GM08714 (cell line): ENCODE measurements around the gene CCDC63.

ENCODE experiments used
- H3K4me3 ChIP-seq: fragments of 200-500 bp; sonication (Bioruptor generic); 2 replicates; pipeline ENCODE4 v1.5.1; 2014; ENCODE audit warnings: mild to moderate bottlenecking, low read length, inconsistent platforms
- ZNF274 ChIP-seq: IDR thresholded peaks from 2 replicates; pipeline ENCODE4 v1.6.1; 2012; ENCODE audit warnings: mild to moderate bottlenecking, low read depth, low read length

CCDC63 gene

DNA sequence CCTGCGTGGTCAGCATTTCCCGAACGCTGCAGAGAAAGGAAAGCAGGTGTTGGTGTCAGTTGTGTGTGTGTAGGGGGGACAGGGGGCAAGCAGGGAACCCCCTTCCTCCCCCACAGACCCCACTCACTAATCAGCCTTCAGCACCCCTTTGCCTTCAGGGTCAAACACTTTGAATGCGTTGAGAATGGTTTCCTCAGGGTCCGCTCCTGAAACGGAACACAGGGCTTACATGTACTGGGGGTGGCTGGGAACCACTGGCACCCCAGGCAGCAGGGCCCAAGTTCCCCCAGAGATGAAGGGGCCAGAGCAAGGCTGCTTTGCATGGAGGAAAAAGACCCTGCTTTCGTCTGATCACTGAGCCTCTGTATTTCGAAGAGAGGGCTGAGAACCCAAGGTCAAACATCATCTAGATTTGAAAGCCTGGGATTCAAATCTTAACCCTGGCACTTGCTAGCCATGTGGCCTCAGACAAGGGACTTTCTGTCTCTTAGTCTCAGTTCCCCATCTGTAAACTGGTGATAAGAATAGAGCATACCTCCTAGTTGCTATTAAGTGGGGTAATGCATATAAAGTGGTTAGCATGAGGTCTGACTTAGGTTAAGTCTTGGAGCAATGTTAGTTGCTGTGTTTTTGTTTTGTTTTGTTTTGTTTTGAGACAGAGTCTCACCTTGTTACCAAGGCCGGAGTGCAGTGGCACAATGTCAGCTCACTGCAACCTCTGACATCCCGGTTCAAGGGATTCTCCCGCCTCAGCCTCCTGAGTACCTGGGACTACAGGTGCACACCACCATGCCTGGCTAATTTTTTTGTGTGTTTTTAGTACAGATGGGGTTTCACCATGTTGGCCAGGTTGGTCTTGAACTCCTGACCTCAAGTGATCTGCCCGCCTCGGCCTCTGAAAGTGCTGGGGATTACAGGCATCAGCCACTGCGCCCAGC lies 66.6 kb downstream of the CCDC63 start:
- H3K4me3 ChIP-seq, result no peak overlapping the region; the same call in 1 of the 2 replicates
- no peak for TF ChIP-seq ZNF274

DNA sequence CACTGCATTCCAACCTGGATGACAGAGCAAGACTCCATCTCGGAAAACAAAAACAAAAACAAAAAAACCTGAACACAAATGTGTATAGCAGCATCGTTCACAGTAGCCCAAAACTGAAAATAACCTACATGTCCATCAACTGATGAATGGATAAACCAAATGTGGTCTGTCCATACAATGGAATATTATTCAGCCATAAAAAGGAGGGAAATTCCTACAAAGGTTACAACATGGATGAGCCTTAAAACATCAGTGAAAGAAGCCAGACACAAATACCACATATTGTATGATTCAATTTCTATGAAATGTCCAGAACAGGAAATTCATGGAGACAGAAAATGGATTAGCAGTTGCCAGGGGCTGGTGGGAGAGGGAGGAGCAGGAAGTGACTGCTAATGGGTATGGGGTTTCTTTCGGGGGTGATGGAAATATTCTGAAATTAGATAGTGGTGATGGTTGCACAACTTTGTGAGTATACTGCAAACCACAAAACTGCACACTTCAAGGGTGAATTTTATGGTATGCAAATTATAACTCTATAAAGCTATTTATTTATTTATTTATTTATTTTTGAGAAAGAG lies 69.6 kb downstream of the CCDC63 start:
- no peak for TF ChIP-seq ZNF274
- no peak overlapping the region for H3K4me3 ChIP-seq

DNA sequence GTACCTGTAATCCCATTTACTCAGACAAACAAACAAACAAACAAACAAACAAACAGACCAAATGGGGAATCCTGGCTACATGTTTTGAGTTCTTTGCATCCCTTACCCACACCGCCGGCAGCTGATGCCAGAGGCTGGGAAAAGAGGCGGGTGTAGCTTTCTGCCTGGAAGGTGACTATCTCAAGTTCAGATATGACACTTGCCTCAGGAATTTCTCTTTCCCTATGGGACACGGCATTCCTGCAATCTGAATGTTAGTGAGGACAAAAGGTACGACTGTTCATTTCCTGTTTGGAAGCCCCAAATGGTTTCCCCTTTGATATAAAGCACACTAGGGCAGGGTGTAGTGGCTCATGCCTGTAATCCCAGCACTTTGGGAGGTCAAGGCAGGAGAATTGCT lies 70.7 kb downstream of the CCDC63 start:
- H3K4me3 ChIP-seq, result no peak overlapping the region
- no peak for TF ChIP-seq ZNF274

DNA sequence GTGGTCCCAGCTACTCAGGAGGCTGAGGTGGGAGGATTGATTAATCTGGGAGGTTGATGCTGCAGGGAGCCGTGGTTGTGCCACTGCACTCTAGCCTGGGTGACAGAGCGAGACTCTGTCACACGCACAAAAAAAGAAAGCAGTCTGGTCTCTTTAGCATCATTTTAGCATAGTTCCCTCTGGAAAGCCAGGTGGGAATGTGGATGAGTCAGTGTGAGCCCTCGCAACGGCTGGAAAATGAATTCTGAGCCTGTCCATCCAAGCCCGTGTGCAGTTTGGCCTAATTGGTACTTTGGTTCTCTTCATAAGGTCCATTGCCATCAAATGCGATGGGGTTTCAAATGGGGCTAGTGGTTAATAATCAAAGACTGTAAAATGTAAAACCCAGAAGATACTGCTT lies 71.2 kb downstream of the CCDC63 start:
- H3K4me3 ChIP-seq, result no peak overlapping the region
- no peak for TF ChIP-seq ZNF274

GRCh38 chr12:110919720-110920119 lies 72.9 kb downstream of the CCDC63 start:
- no peak for TF ChIP-seq ZNF274
- H3K4me3 ChIP-seq, result no peak overlapping the region

- no peak within 1 kb of the TSS for H3K4me3 ChIP-seq
- TF ChIP-seq ZNF274, result no peak
Measured at GRCh38 chr12:110920324-110920910, 73.6 kb downstream of the CCDC63 start, which contains the start of gene MYL2. MYL2 (minus strand) TSS chr12:110920579; CDS start chr12:110920529, 50 bp downstream.

DNA sequence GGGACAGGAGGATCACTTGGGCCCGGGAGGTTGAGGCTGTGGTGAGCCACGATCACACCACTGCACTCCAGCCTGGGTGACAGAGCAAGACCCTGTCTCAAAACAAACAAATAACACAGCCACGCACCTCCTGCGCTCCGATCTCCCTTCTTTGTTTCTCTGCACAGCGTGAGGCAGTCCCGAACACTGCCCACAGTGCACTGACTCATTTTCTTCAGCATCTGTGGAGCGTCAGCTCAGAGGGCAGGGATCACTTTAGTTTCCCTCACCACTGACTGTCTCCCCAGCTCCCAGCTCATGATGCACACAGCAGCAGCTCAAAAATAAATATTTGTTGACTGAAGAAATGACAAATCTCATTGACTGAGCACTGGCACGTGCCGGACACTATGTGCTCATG lies 74.5 kb downstream of the CCDC63 start:
- no peak for TF ChIP-seq ZNF274

GRCh38 chr12:110922652-110923051 lies 75.9 kb downstream of the CCDC63 start:
- H3K4me3 ChIP-seq, result no peak overlapping the region
- no peak for TF ChIP-seq ZNF274

More for the DNA sequence above, 74.5 kb downstream of the CCDC63 start:
- H3K4me3 ChIP-seq, result no peak overlapping the region

GRCh38 chr12:110923192-110923591 lies 76.4 kb downstream of the CCDC63 start:
- no peak for TF ChIP-seq ZNF274
- no peak overlapping the region for H3K4me3 ChIP-seq

- TF ChIP-seq ZNF274, result no peak
- no peak overlapping the region for H3K4me3 ChIP-seq
Measured at GRCh38 chr12:110923692-110924334, 77.0 kb downstream of the CCDC63 start.

DNA sequence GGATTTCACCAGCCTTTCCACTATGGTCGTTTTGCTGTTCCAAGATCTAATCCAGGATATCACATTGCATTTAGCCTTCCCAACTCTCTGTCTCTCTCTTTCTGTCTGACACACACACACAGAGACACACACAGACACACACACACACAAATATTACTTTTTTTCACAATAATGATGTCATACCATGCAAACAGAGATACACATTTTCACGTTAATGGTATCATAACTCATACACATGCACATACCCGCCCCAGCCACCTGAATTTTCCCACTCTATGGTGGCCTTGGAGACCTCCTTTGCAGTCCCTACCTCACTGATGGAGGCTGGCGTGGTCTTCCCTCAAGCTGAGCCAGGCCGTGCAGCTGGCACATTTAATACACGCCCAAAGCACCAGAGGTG lies 80.8 kb downstream of the CCDC63 start:
- H3K4me3 ChIP-seq, result no peak overlapping the region
- no peak for TF ChIP-seq ZNF274

DNA sequence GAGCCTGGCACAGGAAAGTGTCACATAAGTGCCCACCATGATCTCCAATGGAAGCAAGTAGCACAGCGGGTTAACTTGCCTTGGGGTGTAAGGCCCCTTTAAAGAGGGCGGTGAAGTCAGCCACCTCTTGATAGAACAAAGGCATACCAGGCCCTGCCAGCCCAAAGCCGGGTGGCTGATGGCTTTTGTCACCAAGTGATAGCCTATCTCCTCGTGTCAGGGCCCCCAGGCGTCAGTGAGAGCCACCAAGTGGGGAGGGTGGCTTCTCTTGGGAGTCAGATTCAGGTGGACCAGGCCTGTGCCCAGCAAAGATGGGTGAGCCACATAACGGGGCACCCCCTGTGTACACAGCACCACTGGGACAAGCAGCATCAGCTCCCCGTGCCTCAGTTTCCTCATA lies 81.9 kb downstream of the CCDC63 start:
- no peak overlapping the region for H3K4me3 ChIP-seq
- TF ChIP-seq ZNF274, result no peak

DNA sequence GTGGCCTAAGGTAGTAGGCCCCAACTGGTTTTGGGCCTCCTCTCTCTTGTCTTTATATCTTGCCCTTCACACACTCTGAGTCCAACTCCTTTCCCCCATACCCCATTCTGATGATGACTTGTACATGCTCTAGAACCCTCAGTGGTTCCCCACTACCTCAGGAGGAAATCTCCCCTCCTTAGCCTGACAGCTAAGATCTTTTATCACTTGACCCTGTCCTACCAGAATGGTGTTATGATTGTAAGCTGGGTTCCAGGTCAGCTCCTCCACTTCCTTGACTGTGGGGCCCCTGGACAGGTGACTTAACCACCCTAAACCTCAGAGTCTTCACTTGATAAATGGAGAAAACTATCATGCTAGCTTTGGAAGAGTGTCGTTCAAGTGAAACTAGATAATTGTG lies 83.0 kb downstream of the CCDC63 start:
- no peak for TF ChIP-seq ZNF274
- no peak overlapping the region for H3K4me3 ChIP-seq

- H3K4me3 ChIP-seq, result no peak overlapping the region
- no peak for TF ChIP-seq ZNF274
Measured at GRCh38 chr12:110930348-110931314, 83.8 kb downstream of the CCDC63 start.
